DMS114 treated with DMSO at 0.1 percent for 48 hours (cell line): ENCODE results near the gene KAZN.

Experiments used
- DNase-seq: peaks from one replicate; lab custom pipeline; 2025; ENCODE audit not compliant: unreplicated experiment; lab: John Stamatoyannopoulos, UW

Gene KAZN

DNA sequence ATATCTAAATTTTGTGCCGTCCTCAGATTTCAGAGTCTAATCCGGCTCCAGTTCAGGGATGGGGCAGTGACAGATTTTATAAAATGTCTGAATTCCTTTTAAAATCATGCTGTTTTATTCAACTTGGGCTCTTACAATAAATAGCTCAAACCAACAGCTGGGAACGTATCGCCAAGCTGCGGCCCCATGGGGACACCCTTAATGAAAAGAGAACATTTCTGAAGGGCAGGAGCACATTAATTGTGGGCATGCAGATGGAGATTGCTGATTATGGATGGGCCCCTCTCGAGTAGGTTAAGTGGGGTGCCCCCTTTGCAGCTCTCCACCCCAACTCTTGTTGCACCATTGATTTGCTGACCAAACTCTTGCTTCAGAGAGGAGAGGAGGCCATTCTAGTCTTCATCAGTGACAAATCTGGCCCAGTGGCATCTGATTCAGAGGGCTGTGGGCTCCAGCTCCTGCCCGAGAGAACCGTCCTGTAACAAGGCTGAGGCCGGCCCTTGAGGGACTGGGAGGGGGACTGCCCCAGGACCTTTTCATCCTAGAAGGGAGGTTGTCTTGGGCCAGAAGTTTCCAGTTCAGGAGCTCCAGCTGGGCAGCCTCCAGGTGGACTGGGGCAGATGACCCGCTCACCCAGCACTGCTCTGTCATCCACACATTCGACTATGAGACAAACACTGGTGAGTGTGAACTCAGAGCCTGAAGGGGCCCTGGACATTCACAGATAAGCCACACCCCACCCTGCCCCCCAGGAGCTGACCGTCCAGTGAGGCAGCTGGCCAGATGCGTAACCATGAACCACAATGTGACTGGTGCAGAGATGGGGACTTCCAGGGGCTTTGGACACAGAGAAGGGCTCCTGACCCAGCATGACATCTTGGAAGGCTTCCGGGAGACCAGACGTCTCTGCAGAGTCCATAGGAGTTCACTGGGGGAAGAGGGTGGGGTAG lies 500.0 kb downstream of the KAZN start:
- DNase-seq = no peak

DNA sequence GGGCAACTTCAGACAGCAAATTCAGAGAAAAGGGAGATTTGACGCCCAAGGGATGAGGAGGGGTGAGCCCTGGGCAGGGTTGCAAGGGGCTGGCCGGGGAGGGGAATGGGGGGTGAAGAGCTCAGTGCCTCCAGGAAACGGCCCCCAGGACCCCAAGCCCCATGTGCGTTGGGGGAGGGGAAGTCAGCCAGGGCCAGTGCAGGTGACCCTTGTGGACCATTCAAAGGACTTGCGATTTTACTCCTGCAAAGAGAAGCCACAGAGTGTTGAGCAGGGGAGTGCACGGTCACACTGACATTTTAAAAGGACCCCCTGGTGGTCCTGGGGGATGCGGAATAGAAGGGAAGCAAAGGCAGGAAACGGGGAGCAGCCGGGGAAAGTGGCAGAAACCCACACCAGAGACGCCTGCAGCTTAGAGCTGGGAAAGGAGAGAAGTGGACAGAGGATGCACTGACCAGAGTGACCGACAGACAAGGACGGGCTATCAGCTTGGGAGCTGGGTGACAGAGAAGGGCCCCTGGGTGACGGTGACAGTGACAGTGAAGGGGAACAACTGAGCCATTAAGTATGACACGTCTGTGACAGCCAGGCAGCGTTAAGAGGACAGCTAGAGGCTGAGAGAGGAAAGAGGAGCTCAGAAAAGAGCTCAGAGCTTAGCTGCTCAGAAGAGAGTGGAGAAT lies 501.1 kb downstream of the KAZN start:
- no peak for DNase-seq

DNA sequence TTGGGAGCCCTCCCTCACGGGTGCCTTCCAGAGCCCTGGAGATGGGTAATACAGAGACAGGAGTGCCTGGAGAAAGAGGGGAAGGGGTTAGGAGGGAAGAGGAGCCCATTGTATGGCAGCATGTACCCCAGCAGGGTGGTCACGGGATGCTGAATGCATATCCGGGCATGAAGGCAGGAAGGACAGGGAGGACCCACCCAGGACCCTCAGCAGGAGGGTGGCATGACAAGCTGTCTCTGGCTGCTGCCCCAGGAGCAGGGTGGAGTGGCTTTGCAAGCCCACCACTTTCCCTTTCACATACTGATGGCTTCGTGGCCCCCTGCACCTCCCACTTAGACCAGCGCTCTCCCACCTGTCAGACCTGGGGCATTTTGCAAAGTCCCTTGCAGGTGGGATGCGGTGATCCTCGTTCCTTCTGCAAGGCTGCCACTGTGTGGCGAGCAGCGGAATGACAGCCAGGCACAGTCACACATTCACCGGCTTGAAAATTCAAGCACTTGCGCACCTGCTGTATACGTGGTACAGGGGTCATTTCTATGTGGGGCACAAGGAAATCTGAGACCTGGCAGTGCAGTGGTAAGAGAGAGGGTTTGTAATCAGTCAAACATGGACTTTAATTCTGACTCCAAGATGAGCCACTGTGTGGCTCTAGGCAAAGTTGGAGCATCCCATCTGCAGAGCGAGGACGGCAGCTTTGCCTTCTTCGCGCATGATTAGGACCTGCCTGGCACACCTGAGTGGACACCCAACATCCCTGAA lies 501.8 kb downstream of the KAZN start:
- no peak for DNase-seq

DNA sequence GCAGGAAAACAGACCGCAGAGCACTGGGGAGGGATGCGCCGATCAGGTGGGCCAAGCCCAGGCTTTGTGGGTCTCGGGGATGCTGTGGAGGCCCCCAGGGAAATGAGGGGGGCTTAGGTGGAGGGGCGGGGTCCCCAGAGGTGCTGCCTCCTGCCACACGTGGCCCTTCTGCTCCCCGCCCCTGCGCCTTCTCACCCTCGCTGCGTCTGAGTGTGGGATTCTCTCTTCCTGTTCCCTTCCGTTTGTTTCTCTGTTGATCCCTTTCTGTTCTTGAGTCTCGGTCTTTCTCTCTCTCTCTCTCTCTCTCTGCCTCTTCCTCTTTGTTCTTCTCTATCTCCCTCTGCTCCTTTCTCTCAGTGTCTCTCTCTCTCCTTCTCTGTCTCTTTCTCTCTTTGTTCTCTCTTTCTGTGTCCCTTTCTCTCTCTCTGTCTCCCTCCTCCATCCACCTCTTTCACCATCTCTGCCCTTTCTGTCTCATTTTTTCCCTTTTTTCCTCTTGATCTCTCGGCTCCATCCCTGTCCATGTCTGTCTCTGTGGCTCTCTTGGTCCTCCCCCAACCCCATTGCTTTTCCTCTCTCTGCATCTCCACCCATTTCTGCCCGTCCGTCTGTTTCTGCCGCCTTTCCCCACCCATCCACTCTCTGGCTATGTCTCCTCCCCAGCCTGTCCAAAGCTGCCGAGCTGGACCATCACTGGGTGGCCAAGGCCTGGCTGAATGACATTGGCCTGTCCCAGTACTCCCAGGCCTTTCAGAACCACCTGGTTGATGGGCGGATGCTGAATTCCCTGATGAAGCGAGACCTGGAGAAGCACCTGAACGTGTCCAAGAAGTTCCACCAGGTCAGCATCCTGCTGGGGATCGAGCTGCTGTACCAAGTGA lies 502.6 kb downstream of the KAZN start:
- no peak for DNase-seq

DNA sequence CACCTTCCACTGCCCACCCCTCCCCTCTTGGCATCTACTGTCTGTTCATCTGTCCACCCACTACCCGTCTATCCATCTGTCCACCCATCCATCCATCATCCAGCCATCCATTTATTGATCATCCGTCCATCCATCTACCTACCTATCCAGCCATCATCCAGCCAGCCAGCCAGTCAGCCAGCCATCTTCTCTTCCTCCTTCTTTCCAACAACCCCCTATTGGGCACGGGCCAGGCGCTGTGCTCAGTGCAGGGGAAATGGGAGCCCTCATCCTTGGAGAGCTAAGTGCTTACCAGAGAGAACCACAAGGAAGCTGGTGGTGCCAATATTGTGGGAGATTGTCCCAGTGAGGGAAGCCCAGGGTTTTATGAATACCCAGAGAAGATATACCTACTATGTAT lies 503.3 kb downstream of the KAZN start:
- DNase-seq = no peak

DNA sequence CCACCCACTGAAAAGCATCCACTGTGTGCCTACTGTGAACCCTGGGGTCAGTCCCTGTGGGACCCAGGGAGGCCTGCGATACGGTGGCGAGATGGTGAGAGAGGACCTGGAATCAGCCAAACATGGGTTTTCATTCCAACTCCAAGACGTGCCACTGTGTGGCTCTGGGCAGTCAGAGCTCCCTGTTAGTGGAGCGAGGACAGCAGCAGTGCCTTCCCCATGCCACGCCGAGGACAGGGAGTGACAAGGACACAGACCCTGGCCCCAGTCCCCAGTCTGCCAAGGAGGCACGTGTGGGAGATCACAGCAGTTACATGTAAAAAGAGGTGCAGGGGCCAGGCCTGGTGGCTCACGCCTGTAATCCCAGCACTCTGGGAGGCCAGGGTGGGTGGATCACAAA lies 504.2 kb downstream of the KAZN start:
- DNase-seq = no peak

DNA sequence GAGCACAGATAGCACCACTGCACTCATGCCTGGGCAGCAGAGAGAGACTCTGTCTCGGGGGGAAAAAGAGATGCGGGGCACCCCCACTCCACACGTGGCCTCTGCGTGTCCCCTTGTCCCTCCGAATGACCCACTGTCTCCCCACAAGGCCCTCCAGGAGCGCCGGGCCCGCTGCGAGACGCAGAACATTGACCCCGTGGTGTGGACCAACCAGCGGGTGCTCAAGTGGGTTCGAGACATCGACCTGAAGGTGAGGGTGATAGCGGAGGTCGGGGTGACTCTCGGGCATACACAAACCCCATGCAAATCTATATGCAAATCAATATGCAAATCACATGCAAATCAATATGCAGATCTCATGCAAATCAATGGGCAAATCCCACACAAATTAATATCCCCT lies 504.7 kb downstream of the KAZN start:
- DNase-seq = no peak

DNA sequence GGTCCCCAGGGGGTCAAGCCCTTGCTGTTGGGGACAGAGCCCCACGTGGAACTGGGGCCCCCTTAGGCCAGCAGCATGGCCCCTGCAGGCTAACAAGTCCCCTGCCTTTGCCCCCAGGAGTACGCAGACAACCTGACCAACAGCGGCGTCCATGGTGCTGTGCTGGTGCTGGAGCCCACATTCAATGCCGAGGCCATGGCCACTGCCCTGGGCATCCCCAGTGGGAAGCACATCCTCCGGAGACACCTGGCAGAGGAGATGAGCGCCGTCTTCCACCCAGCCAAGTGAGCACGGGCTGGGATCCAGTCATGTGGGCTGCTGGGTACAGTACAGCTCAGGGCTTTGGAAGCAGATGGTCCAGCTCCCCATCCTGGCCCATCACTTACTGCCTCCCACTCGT lies 505.4 kb downstream of the KAZN start:
- DNase-seq = no peak

DNA sequence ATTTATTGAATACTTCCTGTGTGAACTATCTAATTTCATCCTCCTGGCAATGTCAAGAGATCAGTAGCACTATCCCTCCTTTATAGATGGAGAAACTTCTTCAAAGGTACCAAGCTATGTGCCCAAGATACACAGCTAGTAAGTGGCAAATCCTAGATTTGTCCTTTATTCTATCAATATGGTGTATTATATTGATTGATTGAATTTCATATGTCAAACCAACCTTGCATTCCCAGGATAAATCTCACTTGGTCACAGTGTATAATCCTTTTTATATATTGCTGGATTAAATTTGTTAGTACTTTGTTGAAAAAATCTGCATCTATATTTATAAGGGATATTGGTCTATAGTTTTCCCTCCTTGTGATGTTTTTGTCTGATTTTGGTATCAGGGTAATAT lies 506.3 kb downstream of the KAZN start:
- no peak for DNase-seq

DNA sequence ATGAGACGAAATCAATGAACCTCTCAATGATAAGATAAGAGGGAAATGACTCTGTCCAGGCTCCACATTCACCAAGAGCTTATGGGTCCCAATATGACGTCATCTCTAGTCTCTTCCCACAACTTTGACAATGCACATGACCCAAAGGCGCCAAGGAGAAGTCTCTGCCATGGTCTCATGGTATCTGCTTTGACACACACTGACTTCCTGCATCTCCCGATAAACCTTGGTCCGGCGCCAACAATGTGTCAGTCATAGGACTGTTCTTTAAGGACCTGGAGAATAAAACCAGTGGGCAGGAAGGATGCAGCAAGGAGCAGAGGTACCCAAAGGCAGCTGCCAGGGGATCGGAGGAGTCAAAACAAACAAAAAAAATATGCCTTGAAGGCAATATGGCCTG lies 508.1 kb downstream of the KAZN start:
- DNase-seq = no peak

DNA sequence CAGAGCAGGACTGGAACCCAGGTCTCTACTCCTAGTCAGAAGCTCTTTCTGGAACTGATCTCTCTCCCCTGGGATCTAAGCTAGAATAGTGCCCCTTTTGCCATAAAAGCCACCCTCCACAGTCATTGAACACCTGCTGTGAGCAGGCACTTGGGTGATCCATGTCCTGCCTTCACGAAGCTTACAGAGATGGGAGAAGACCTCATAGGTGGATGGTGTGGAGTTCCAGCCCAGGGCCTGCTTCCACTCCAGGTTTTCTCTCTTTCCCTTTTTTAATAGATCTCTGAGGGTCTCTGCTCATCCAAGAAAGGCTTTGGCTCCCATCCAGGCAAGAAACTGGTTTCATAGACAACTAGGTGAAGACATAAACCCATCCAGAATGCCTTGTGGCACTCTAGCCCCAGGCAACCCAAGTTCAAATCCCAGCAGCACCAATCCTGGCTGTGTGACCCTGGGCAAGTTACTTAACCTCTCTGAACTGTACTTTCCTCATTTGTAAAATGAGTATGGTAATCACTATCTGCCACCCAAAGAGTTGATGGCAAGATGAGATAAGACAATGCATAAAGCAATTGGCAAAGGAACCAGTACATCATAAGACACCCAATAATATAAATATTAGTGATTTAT lies 508.7 kb downstream of the KAZN start:
- DNase-seq = no peak

DNA sequence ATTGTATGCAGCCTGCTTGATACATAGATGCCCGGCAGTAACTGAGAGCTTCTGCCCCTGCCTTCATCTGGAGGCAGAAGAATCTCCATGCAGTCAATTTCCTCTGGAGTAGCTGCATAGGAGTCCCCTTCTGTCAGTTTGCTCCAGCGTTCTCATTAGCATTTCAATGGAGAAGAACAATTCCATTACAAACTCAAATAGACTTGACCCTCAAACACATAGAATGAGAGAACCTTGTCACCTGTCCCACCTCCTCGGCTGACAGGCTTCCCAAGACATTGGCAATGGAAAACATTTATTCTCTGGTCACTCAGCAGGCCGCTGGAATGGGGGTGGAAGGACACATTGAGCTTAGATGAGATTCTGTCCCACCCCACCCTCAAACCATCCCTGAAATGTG lies 509.4 kb downstream of the KAZN start:
- no peak for DNase-seq

DNA sequence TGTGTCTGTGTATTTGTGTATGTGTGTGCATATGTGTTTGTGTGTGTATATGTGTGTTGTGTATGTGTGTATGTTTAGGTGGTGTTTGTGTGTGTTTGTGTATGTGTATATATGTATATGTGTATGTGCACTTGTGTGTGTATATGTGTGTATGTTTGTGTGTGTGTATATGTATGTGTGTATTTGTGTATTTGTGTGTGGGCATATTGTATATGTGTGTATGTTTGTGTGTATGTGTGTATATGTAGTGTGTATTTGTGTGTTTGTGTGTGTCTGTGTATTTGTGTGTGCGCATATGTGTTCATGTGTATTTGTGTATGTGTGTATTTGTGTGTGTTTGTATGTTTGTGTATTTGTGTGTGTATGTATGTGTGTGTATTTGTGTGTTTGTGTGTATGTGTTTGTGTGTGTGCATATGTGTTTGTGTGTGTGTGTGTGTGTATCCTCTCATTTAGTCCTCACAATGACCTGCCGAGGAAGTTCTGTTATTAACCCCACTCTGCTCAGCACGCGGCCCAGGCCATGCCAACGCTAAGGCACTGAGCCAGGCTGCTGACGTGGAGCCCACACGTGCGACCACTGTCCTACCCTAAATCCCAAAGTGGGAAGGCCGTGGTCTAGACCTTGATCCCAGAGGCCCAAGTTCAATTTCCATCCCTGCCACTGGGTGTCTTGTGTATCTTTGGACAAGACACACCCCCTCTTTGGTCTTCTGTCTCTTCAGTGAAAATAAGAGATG lies 511.8 kb downstream of the KAZN start:
- no peak for DNase-seq

DNA sequence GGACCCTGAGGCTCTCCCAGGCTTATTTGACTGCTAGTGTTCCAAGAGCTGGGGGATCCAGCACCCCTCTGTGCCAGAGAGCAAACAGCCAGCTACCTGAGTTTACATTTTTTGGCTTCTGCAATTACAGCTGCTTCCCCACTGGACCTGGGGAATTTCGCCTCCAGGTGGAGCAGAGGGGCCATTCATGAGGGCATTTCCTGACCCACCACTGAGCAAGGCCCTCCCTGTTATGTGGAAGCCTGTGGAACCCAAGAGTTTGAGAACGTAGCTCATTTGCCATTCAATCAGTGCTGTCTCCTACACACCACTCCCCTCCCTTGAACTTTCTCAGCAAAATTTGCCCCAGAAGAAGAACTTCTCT lies 512.4 kb downstream of the KAZN start:
- no peak for DNase-seq

DNA sequence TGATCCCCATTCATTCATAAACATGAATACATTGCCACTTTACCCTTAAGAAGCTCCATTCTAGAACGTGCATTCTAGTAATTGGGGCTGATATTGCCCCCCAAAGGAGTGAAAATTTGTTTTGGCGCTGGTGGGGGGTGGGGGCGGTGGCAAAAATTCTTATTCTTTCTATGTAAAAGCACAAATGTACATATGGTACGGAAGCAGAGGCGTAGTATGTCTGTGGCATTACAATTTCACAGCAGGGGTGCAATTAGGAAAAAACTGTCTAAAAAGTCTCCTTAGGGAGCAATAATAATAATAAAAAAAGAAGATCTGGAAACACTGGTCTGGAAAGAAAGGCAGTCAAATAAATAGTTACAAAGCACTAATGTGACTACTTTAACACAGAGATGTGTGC lies 514.7 kb downstream of the KAZN start:
- DNase-seq = no peak

DNA sequence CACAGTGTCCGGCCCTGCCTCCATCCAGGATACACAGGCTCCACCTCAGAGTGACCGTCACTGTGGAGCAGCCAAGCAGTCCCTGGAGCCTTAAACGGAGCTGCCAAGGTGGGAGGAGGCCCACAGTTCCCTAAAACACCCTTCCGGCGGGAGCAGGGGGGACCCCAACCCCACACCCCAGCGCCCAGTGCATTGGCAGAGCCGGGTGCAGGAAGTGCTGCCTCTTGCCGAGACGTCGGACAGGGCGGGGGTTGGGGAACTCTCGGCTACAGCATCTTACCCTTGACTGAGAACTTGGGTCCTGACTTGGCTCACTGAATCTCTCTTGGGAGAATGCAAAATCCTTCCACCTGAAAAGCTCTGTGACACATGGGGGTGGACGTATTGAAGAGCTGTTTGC lies 516.4 kb downstream of the KAZN start:
- DNase-seq = no peak

DNA sequence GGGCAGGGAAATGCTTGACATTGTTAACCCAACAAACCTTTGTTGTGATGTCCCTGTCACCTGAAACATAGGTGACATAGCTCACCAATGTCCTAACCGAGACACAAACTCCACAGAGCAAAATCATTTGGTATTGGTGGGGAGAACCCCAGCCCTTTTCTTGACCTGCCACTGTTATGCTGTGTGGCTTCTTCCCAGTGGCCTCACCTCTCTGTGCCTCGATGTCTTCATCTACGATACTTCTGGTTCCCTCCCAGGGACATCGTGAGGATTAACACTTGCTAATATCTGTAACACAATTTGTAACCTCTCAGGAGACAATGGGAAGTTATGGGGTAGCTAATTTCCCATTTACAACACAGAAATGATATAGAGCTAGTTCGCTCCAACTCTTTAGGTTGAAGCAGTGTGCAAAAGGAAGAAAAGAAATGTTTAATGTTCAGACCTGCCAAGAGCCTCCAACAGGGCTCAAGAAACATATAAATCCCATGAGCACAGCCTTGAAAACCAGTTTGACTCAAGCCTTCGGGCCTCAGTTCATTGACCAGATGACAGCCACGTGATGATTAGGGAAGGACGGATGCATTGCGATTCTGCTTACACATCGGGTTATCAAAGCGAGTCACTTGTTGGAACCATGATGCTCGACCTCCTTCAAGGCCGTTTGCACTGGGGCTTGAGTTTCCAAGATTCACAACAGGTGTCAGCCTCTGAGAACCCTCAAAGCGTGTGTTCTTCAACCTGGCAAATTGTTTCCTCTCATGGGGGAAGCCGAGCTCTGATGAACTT lies 517.3 kb downstream of the KAZN start:
- DNase-seq = no peak

DNA sequence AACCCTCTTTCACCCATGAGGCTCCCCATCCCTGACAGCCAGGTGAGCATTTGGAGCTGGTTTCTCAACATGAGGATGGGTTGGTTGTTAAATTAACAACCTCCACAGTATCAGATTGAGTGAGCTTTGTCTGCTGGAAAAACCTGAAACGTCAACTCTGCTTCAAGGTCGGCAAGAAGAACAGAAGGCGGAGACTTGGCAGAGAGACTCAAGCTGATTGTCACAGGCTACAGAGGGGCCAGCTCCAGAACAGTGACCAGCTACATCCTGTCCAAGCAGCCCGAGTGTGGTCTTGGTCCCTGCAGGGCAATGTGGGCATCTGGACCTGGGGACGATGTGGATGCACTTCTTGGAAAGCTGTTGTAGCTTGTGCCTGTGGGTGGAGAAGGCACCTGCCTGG lies 518.5 kb downstream of the KAZN start:
- DNase-seq = no peak
